Adipocyte (in vitro differentiated cells): ENCODE data around the gene VILL.
"Not testable (repeated sequence)": the region's sequence is repeated elsewhere in the genome, so short reads cannot be mapped to it uniquely, and the experiment has no call there.

ENCODE experiments used
- DNase-seq: peaks from one replicate; pipeline ENCODE4 v3.0.0-alpha.2; 2015; ENCODE audit warnings: low read depth
- H3K27me3 ChIP-seq: replicated peaks from 2 replicates; pipeline ENCODE4 v1.7.0; 2013; ENCODE audit warnings: mild to moderate bottlenecking, low read length, moderate library complexity; ENCODE audit not compliant: control insufficient read depth, insufficient read depth
- H3K36me3 ChIP-seq: 2 replicates; pipeline ENCODE4 v1.7.0; 2013; ENCODE audit warnings: low read length, mild to moderate bottlenecking, moderate library complexity; ENCODE audit not compliant: control insufficient read depth, insufficient read depth, severe bottlenecking
- H3K4me1 ChIP-seq: 2 replicates; pipeline ENCODE4 v1.7.0; 2013; ENCODE audit warnings: mild to moderate bottlenecking, low read length, moderate library complexity; ENCODE audit not compliant: control insufficient read depth, insufficient read depth
- H3K4me3 ChIP-seq: 2 replicates; pipeline ENCODE4 v1.7.0; 2013; ENCODE audit warnings: mild to moderate bottlenecking, low read length, moderate library complexity
- H3K9ac ChIP-seq: 2 replicates; pipeline ENCODE4 v1.7.0; 2013; ENCODE audit warnings: mild to moderate bottlenecking, low read length, moderate library complexity
- H3K9me3 ChIP-seq: 2 replicates; pipeline ENCODE4 v1.7.0; 2013; ENCODE audit warnings: mild to moderate bottlenecking, low read length, moderate library complexity; ENCODE audit not compliant: control insufficient read depth

Gene VILL

DNA sequence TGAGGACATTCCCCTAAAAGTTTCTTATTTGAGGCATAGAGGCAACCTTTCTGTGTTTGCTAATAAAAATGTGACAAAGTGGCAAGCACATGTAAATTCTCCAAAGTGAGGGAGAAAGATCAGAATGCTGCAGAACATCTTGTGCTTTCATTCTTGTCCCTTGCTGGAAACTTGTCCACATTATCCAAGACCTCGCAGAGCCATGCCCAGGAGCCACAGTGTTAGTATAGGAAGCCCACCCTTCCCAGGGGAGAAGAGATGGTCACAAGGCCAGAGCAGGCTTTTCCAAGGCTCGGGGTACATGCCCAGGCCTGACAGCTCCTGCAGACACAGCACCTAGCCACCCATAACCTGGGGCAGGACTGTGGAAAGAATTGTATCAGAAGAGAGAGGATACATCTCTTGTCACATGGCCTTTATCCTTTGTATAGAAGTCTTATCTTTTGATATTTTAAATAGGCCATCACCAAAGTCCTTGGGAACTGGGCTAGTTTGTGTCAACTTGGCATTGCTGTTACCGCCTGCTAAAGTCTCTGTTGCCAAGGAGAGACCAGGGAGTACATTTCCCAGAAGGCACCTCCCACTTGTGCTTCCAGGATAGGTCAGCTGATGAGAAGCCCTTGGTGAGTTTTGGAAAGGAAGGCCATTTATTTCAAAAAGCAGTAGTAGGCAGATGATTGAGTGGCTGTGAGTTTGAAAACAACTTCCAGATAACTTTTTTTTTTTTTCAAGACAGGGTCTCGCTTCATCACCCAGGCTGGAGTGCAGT lies 59.0 kb downstream of the VILL start:
- H3K36me3 ChIP-seq: no peaks in the 10 kb centered on the region
- H3K27me3 ChIP-seq: peaks cover 22% of the 10 kb centered on the region
- H3K9ac ChIP-seq: no peak overlapping the region
- no peak for DNase-seq
- no peaks in the 10 kb centered on the region for H3K9me3 ChIP-seq
- H3K4me3 ChIP-seq: no peak overlapping the region
- H3K4me1 ChIP-seq: no peaks in the 10 kb centered on the region

DNA sequence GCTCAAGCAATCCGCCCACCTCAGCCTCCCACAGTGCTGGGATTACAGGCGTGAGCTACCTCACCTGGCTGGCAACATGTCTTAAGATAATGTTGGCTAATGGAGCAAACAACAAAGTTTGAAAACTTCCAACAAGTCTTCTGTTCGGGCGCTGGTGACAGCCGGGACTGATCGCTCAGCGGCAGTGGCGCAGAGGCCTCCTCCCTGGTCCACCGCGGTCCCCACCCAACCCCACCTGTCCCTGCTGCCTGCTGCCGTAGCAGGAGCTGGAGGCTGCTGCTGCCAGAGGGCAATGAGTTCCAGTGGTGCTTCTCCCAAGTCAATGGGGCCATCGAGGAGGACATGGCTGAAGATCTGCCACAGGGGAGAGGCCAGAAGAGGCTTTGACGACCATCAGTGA lies 60.5 kb downstream of the VILL start:
- no peak overlapping the region for H3K4me3 ChIP-seq
- H3K27me3 ChIP-seq: peaks cover 20% of the 10 kb centered on the region
- H3K4me1 ChIP-seq: no peaks in the 10 kb centered on the region
- H3K9me3 ChIP-seq: no peaks in the 10 kb centered on the region
- H3K36me3 ChIP-seq: no peaks in the 10 kb centered on the region
- H3K9ac ChIP-seq: no peak overlapping the region
- no peak for DNase-seq

DNA sequence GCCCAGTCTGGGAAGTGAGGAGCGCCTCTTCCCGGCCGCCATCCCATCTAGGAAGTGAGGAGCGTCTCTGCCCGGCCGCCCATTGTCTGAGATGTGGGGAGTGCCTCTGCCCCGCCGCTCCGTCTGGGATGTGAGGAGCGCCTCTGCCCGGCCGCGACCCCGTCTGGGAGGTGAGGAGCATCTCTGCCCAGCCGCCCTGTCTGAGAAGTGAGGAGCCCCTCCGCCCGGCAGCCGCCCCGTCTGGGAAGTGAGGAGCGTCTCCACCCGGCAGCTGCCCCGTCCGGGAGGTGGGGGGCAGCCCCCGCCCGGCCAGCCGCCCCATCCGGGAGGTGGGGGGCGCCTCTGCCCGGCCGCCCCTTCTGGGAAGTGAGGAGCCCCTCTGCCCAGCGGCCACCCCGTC lies 62.7 kb downstream of the VILL start:
- H3K9me3 ChIP-seq, DNase-seq, H3K4me1 ChIP-seq, H3K4me3 ChIP-seq, H3K9ac ChIP-seq, H3K36me3 ChIP-seq: not testable (repeated sequence)
- H3K27me3 ChIP-seq: peaks cover 16% of the 10 kb centered on the region

DNA sequence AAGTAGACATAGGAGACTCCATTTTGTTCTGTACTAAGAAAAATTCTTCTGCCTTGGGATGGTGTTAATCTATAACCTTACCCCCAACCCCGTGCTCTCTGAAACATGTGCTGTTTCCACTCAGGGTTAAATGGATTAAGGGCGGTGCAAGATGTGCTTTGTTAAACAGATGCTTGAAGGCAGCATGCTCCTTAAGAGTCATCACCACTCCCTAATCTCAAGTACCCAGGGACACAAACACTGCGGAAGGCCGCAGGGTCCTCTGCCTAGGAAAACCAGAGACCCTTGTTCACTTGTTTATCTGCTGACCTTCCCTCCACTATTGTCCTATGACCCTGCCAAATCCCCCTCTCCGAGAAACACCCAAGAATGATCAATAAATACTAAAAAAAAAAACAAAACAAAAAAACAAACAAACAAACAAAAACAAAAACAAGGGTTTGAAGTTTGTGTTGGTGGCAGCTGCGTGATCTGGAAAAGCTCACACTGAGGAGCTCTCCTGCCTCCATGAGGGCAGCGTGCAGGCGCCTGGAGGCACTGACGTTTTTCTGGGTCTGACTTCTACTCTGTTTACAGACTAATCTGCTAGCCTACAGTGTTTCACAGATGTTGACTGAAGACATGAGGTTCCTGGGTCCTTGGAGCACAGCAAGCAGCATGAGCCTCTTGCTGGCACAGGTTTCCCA lies 63.4 kb downstream of the VILL start:
- H3K36me3 ChIP-seq, H3K9ac ChIP-seq, H3K9me3 ChIP-seq, H3K4me3 ChIP-seq, H3K4me1 ChIP-seq, DNase-seq: not testable (repeated sequence)
- H3K27me3 ChIP-seq: peaks cover 16% of the 10 kb centered on the region

DNA sequence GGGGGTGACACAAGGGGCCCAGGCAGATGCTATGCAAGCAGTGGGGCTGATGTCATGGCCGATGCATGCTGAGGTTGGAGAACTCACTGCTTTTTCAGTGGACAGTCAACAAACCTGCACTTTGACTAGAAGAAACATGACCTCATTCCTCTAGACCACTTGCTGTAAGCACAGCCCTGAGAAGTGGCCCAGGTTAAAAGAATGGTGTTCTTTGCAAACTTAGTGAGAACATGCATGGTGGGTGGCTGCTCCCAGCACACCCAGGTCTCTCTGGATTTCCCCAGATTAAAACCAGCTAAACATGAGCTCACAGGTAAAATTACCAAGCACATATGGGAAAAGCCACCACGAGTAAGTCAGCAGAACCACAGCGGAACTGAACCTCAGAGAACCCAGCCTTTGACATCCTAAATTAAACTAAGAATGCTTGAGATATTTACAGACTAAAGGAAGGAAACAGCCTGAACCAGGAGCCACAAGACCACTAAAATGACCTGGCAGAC lies 64.0 kb downstream of the VILL start:
- Histone ChIP-seq H3K4me1 (no peaks in the 10 kb centered on the region), H3K9ac (no peak overlapping the region), H3K36me3 (no peaks in the 10 kb centered on the region), H3K4me3 (no peak overlapping the region), H3K9me3 (no peaks in the 10 kb centered on the region), H3K27me3 (peaks cover 22% of the 10 kb centered on the region)
- DNase-seq: no peak
